SJSA1 (cell line): Measurements from ENCODE around the gene GPSM1. TPM values are rescaled to one million over a fixed set of nuclear protein-coding genes. Genes with fewer than 3 reads are reported as not detected.

ENCODE experiments used
- DNase-seq, 2 experiments: peaks; one replicate each; pipeline ENCODE4 v3.0.0-alpha.2; 2015 to 2020; ENCODE audit warnings: low spot score in 2 of 2, low read depth in 1 of 2
- H3K27ac ChIP-seq: fragments of 250-450 bp; sonication (Bioruptor Pico); 2 replicates; pipeline ENCODE4 v1.5.1; 2020; ENCODE audit warnings: mild to moderate bottlenecking, moderate library complexity
- H3K27me3 ChIP-seq: fragments of 250-450 bp; sonication (Bioruptor Pico); replicated peaks from 2 replicates; pipeline ENCODE4 v1.5.1; 2020; ENCODE audit warnings: mild to moderate bottlenecking, moderate library complexity
- H3K36me3 ChIP-seq: fragments of 250-450 bp; sonication (Bioruptor Pico); 2 replicates; pipeline ENCODE4 v1.5.1; 2020; ENCODE audit warnings: mild to moderate bottlenecking
- H3K4me1 ChIP-seq: fragments of 250-450 bp; sonication (Bioruptor Pico); replicated peaks from 2 replicates; pipeline ENCODE4 v1.6.1; 2021; ENCODE audit warnings: mild to moderate bottlenecking
- H3K4me3 ChIP-seq: fragments of 250-450 bp; sonication (Bioruptor Pico); 2 replicates; pipeline ENCODE4 v1.5.1; 2020; ENCODE audit warnings: mild to moderate bottlenecking
- H3K9me3 ChIP-seq: fragments of 250-450 bp; sonication (Bioruptor Pico); replicated peaks from 2 replicates; pipeline ENCODE4 v1.5.1; 2020; ENCODE audit warnings: mild to moderate bottlenecking
- total RNA-seq: library from RNA; depleted of rRNA; stranded (reverse); fragments of >200 nt; shearing (Covaris generic); gene quantifications from 2 replicates; pipeline ENCODE4 v1.2.3, GENCODE V29; 2014; rRNA removed

GPSM1 gene
- 63.0 and 90.4 TPM in 2 replicates for total RNA-seq

- H3K27me3 ChIP-seq = no peaks in the 10 kb centered on the region
- no peaks in the 10 kb centered on the region for H3K9me3 ChIP-seq
- H3K4me1 ChIP-seq = peaks cover 62% of the 10 kb centered on the region
- peak within 1 kb of the TSS; percentile 84 for H3K4me3 ChIP-seq
- peak within 1 kb of the TSS; percentile 89 for H3K27ac ChIP-seq
- DNase-seq = peak; percentile 58 to 69
- peaks cover 41% of the 10 kb centered on the region for H3K36me3 ChIP-seq
Measured at GRCh38 chr9:136327304-136327974, at the start of gene GPSM1. Gene GPSM1 (plus strand): TSS chr9:136327539. CDS start chr9:136327696, 157 bp downstream.

GRCh38 chr9:136277746-136278145 lies 49.6 kb upstream of the GPSM1 start:
- Histone ChIP-seq H3K27ac (no peak overlapping the region), H3K9me3 (no peaks in the 10 kb centered on the region), H3K4me3 (no peak overlapping the region), H3K36me3 (no peaks in the 10 kb centered on the region), H3K27me3 (peaks cover 33% of the 10 kb centered on the region), H3K4me1 (no peaks in the 10 kb centered on the region)
- no peak for DNase-seq

- H3K4me1 ChIP-seq = no peaks in the 10 kb centered on the region
Measured at GRCh38 chr9:136278221-136278620, 49.1 kb upstream of the GPSM1 start.

GRCh38 chr9:136278894-136279293 lies 48.4 kb upstream of the GPSM1 start:
- no peak overlapping the region for H3K4me3 ChIP-seq
- no peaks in the 10 kb centered on the region for H3K4me1 ChIP-seq
- H3K27ac ChIP-seq = no peak overlapping the region
- no peaks in the 10 kb centered on the region for H3K36me3 ChIP-seq
- DNase-seq = no peak
- H3K9me3 ChIP-seq = no peaks in the 10 kb centered on the region
- peaks cover 32% of the 10 kb centered on the region for H3K27me3 ChIP-seq

More at GRCh38 chr9:136278221-136278620, 49.1 kb upstream of the GPSM1 start:
- H3K4me3 ChIP-seq = no peak overlapping the region
- no peaks in the 10 kb centered on the region for H3K9me3 ChIP-seq
- H3K36me3 ChIP-seq = no peaks in the 10 kb centered on the region
- H3K27ac ChIP-seq = no peak overlapping the region
- no peak for DNase-seq
- H3K27me3 ChIP-seq = peaks cover 33% of the 10 kb centered on the region

- no peak overlapping the region for H3K27ac ChIP-seq
- no peaks in the 10 kb centered on the region for H3K4me1 ChIP-seq
- no peak for DNase-seq
- H3K27me3 ChIP-seq = peaks cover 28% of the 10 kb centered on the region
- H3K9me3 ChIP-seq = no peaks in the 10 kb centered on the region
- H3K4me3 ChIP-seq = no peak overlapping the region
- H3K36me3 ChIP-seq = no peaks in the 10 kb centered on the region
Measured at GRCh38 chr9:136279471-136279870, 47.9 kb upstream of the GPSM1 start.

GRCh38 chr9:136280535-136281315 lies 46.6 kb upstream of the GPSM1 start:
- Histone ChIP-seq H3K4me3 (no peak overlapping the region), H3K27me3 (peaks cover 18% of the 10 kb centered on the region), H3K27ac (no peak overlapping the region), H3K4me1 (no peaks in the 10 kb centered on the region), H3K36me3 (no peaks in the 10 kb centered on the region), H3K9me3 (no peaks in the 10 kb centered on the region)
- DNase-seq = no peak

- H3K4me3 ChIP-seq = no peak overlapping the region
- H3K9me3 ChIP-seq = no peaks in the 10 kb centered on the region
- H3K36me3 ChIP-seq = no peaks in the 10 kb centered on the region
- no peaks in the 10 kb centered on the region for H3K4me1 ChIP-seq
- no peak for DNase-seq
- peaks cover 9% of the 10 kb centered on the region for H3K27me3 ChIP-seq
- H3K27ac ChIP-seq = no peak overlapping the region
Measured at GRCh38 chr9:136281421-136282271, 45.7 kb upstream of the GPSM1 start.

GRCh38 chr9:136282272-136282861 lies 45.0 kb upstream of the GPSM1 start:
- no peak for DNase-seq
- Histone ChIP-seq H3K27ac (no peak overlapping the region), H3K9me3 (no peaks in the 10 kb centered on the region)

GRCh38 chr9:136283291-136284235 lies 43.8 kb upstream of the GPSM1 start:
- Histone ChIP-seq H3K27ac (no peak overlapping the region), H3K4me3 (no peak overlapping the region), H3K27me3 (peaks cover 6% of the 10 kb centered on the region), H3K9me3 (no peaks in the 10 kb centered on the region), H3K36me3 (no peaks in the 10 kb centered on the region), H3K4me1 (no peaks in the 10 kb centered on the region)
- peak; percentile 43 to 68 for DNase-seq

More at GRCh38 chr9:136282272-136282861, 45.0 kb upstream of the GPSM1 start:
- Histone ChIP-seq H3K4me1 (no peaks in the 10 kb centered on the region), H3K4me3 (no peak overlapping the region), H3K36me3 (no peaks in the 10 kb centered on the region), H3K27me3 (peaks cover 6% of the 10 kb centered on the region)

GRCh38 chr9:136284311-136284710 lies 43.0 kb upstream of the GPSM1 start:
- Histone ChIP-seq H3K27me3 (peaks cover 6% of the 10 kb centered on the region), H3K4me1 (no peaks in the 10 kb centered on the region), H3K36me3 (no peaks in the 10 kb centered on the region), H3K4me3 (no peak overlapping the region), H3K27ac (no peak overlapping the region), H3K9me3 (no peaks in the 10 kb centered on the region)
- no peak for DNase-seq

GRCh38 chr9:136284951-136285350 lies 42.4 kb upstream of the GPSM1 start:
- H3K36me3 ChIP-seq = no peaks in the 10 kb centered on the region
- no peak overlapping the region for H3K4me3 ChIP-seq
- H3K27me3 ChIP-seq = peaks cover 6% of the 10 kb centered on the region
- no peak for DNase-seq
- no peaks in the 10 kb centered on the region for H3K9me3 ChIP-seq
- no peaks in the 10 kb centered on the region for H3K4me1 ChIP-seq
- no peak overlapping the region for H3K27ac ChIP-seq

GRCh38 chr9:136285501-136286358 lies 41.6 kb upstream of the GPSM1 start:
- Histone ChIP-seq H3K27ac (no peak overlapping the region), H3K4me3 (no peak overlapping the region), H3K36me3 (no peaks in the 10 kb centered on the region), H3K4me1 (no peaks in the 10 kb centered on the region), H3K9me3 (no peaks in the 10 kb centered on the region), H3K27me3 (peaks cover 6% of the 10 kb centered on the region)
- no peak for DNase-seq
